NAMALWA (cell line): ENCODE results near the gene CAPZA2.
"Not testable (repeated sequence)": the region's sequence is repeated elsewhere in the genome, so short reads cannot be mapped to it uniquely, and the experiment has no call there.

Experiments
- DNase-seq: peaks from one replicate; pipeline ENCODE4 v3.0.0-alpha.2; 2015; ENCODE audit warnings: low spot score

CAPZA2 gene

DNA sequence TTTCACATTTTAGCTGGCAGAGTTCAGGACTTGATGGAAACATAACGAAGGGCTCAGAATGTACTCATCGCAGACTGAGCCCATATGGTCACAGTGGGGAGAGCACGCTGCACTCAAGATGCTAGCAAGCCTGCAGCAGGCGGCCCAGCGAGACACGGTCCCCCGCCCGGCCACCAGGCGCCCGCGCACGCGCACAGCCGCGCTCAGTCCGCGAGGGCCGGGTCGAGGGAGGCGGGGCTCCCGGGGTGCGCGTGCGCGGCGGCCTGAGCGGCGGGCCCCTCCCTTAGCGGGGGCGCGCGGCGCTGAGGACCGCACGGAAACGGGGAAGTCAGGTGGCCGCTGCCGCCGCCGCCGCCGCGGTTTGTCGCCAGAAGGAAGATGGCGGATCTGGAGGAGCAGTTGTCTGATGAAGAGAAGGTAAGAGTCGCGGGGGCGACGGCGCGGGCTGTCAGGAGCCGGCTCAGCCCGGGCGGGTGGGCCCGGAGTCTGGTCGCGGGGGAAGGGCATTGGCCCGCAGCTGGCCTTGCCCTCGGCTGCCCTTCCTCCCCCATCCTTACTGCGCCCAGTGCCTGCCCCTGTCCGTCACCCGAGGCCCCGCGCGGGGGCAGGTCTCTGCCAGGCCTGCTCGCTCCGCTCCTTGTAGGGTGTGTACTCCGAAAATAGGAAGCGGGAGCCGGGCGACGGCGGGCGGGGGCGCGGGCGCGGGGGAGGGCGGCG is at the start of gene CAPZA2:
Gene CAPZA2 (plus strand): TSS at position 354 of the 717 bp plus-strand sequence. CDS start 25 bp downstream, at position 379.
- DNase-seq = peak; percentile 97

GRCh38 chr7:116812860-116813259 is 49.5 kb upstream of the CAPZA2 start:
- no peak for DNase-seq

- not testable (repeated sequence) for DNase-seq
These were observed 49.0 kb upstream of the CAPZA2 start for GRCh38 chr7:116813371-116813770.

GRCh38 chr7:116815041-116815440 is 47.3 kb upstream of the CAPZA2 start:
- DNase-seq = no peak

- DNase-seq = no peak
These were observed 42.2 kb upstream of the CAPZA2 start for GRCh38 chr7:116820149-116820548.

GRCh38 chr7:116821647-116822046 is 40.7 kb upstream of the CAPZA2 start:
- DNase-seq = not testable (repeated sequence)

DNA sequence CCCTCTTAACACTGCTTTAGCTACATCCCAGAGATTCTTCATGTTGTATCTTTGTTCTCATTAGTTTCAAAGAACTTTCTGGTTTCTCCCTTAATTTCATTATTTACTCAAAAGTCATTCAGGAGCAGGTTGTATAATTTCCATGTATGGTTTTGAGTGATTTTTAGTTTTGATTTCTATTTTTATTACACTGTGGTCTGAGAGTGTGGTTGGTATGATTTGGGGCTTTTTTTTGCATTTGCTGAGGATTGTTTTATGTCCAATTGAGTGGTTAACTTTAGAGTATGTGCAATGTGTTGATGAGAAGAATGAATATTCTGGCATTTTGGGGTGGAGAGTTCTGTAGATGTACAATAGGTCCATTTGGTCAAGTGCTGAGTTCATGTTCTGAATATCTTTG is 37.9 kb upstream of the CAPZA2 start:
- no peak for DNase-seq

- DNase-seq = no peak
These were observed 34.1 kb upstream of the CAPZA2 start for GRCh38 chr7:116828281-116828680.

GRCh38 chr7:116829041-116829440 is 33.3 kb upstream of the CAPZA2 start:
- DNase-seq = no peak

DNA sequence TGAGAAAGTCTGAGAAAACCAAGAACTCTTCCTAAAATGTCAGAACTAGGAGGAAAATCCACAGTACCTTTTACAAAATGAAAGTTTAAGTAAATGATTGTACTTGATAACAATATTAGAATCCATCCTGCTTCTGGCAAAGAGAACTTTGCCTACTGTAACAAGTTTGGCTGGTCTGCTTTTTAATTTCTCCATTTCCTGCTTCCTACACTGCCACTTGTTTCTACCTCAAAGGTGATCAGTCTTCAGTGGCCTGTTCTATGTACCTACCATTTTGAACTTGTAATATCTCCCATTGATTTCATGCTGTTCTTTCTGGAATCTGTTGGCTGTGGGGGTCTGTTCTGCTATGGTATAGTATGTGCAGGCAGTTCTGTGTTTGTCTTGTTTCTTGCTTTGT is 32.9 kb upstream of the CAPZA2 start:
- no peak for DNase-seq

- no peak for DNase-seq
These were observed 29.7 kb upstream of the CAPZA2 start for GRCh38 chr7:116832692-116833091.

- no peak for DNase-seq
These were observed 27.4 kb upstream of the CAPZA2 start for GRCh38 chr7:116834815-116835504.

DNA sequence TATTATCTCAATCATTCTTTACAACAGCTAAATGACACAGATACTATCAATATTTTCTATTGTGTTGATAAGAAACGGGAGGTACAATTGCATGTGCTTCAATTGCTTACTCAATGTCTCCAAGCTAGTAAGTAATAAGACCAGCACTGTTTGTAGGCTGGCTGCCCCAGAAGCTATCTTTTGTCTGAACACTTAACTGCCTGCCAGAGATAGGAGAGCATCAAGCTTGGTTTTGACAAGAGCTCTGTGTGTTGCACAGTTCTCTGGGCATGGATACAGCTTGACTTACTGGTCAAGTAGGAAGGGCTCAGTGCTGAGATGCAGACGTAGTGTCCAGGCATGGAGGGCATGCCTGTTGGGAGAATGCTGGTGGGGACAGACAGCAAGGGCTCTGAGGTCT is 26.3 kb upstream of the CAPZA2 start:
- DNase-seq = no peak

GRCh38 chr7:116836911-116837310 is 25.5 kb upstream of the CAPZA2 start:
- DNase-seq = no peak

GRCh38 chr7:116837586-116837985 is 24.8 kb upstream of the CAPZA2 start:
- DNase-seq = no peak

DNA sequence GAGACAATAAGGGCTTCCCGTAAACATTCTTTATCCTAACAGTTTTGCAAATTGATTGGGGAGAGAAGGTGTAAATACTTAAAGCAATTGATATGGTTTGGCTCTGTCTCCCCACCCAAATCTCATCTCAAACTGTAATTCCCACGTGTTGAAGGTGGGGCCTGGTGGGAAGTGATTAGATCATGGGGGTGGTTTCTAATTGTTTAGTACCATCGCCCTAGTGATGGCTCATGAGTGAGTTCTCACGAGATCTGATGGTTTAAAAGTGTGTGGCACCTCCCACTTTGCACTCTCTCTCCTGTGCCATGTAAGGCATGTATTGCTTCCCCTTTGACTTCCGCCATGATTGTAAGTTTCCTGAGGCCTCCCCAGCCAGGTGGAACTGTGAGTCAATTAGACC is 22.1 kb upstream of the CAPZA2 start:
- no peak for DNase-seq

DNA sequence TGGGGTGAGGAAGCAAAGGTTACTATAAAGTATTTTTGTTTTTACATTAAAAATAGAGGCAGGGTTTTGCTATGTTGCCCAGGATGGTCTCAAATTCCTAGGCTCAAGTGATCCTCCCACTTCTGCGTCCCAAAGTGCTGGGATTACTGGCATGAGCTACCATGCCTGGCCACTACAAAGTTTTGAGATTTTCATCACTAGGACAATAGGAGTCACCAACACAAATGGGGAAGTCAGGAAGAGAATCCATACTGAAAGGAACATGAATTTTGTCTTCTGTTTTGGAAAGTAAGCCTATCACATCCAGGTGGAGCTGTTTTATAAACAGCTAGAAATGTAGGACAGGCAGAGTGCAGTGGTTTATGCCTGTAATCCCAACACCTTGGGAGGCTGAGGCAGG is 20.0 kb upstream of the CAPZA2 start:
- DNase-seq = no peak

- DNase-seq = no peak
These were observed 19.0 kb upstream of the CAPZA2 start for GRCh38 chr7:116843378-116843777.

DNA sequence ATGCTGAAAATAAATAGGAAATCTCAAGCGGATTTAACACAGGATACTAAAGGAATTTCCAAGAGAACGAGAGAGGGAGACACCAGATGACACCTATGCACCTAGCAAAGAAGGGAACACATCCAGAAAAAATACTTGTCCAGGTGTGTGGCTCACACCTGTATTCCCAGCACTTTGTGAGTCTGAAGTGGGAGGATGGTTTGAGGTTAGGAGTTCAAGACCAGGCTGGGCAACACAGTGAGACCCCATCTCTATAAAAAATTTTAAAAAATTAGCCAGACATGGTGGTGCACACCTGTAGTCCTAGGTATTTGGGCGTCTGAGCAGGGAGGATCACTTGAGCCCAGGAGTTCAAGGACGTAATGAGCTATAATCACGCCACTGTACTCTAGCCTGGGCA is 11.2 kb upstream of the CAPZA2 start:
- DNase-seq = no peak

- DNase-seq = no peak
These were observed 10.7 kb upstream of the CAPZA2 start for GRCh38 chr7:116851671-116852070.

- DNase-seq = no peak
These were observed 8.3 kb upstream of the CAPZA2 start for GRCh38 chr7:116854132-116854531.

DNA sequence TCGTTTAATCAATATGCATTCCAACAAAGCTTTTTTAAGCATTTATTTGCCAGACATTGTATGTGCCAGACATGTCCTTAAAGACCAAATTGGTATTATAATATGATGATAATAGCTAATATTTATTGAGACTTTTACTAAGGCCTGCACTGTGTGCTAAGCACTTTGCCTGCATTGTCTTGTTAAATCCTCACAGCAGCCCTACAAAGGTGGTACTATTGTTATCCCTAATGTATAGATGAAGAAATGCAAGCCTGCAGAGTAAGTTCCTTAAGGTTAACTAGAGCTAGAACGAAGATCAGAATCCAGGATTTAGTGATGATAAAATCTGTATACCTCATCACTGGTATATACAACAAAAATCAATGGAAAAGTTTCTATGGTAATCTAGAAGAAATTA is 5.3 kb upstream of the CAPZA2 start:
- no peak for DNase-seq

GRCh38 chr7:116859323-116859722 is 3.1 kb upstream of the CAPZA2 start:
- no peak for DNase-seq

DNA sequence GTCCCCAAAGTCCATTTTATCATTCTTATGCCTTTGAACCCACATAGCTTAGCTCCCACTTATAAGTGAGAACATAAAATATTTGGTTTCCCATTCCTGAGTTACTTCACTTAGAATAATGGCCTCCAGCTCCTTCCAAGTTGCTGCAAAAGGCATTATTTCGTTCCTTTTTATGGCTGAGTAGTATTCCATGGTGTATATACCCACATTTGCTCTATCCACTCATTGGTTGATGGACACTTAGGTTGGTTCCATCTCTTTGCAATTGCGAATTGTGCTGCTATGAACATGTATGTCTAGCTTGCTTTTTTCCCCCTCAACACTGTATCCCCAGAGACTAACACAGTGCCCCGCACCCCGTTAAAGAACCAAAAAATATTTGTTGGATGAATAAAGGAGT is 670 bp upstream of the CAPZA2 start:
- no peak for DNase-seq
